Left renal cortex interstitium (tissue), 4 donors: ENCODE measurements around the gene XRCC1. TPM values are rescaled to one million over a fixed set of nuclear protein-coding genes. Genes with fewer than 3 reads are reported as not detected.

Source experiments
- DNase-seq, 4 donors: peaks; one replicate each; pipeline ENCODE4 v3.0.0-alpha.2; 2013; ENCODE audit warnings: low read depth in 4 of 4, low spot score in 2 of 4, missing footprints in 1 of 4
- polyA plus RNA-seq, 4 donors: library from polyadenylated mRNA; unstranded; fragments of 120-200 nt; gene quantifications; one replicate each; pipeline ENCODE4 v1.2.1, GENCODE V29; 2013; ENCODE audit not compliant: insufficient read length in 4 of 4

Gene XRCC1, protein sequence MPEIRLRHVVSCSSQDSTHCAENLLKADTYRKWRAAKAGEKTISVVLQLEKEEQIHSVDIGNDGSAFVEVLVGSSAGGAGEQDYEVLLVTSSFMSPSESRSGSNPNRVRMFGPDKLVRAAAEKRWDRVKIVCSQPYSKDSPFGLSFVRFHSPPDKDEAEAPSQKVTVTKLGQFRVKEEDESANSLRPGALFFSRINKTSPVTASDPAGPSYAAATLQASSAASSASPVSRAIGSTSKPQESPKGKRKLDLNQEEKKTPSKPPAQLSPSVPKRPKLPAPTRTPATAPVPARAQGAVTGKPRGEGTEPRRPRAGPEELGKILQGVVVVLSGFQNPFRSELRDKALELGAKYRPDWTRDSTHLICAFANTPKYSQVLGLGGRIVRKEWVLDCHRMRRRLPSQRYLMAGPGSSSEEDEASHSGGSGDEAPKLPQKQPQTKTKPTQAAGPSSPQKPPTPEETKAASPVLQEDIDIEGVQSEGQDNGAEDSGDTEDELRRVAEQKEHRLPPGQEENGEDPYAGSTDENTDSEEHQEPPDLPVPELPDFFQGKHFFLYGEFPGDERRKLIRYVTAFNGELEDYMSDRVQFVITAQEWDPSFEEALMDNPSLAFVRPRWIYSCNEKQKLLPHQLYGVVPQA
- polyA plus RNA-seq = 10 to 100 TPM; 61.7 to 75.0 (median 62.2) TPM

GRCh38 chr19:43575156-43575950 lies at the start of gene XRCC1, which contains the start of gene PINLYP:
XRCC1 (minus strand) TSS chr19:43575527; CDS start chr19:43575458, 69 bp downstream.
PINLYP (plus strand) TSS chr19:43575801; CDS start chr19:43577192, 1,391 bp downstream.
- peak; percentile 93 to 99 (median 98) for DNase-seq

- DNase-seq = no peak
Measured at GRCh38 chr19:43624933-43625332, 49.6 kb upstream of the XRCC1 start.

GRCh38 chr19:43623889-43624670 lies 48.8 kb upstream of the XRCC1 start:
- DNase-seq = no peak

GRCh38 chr19:43622956-43623355 lies 47.6 kb upstream of the XRCC1 start:
- no peak for DNase-seq

DNA sequence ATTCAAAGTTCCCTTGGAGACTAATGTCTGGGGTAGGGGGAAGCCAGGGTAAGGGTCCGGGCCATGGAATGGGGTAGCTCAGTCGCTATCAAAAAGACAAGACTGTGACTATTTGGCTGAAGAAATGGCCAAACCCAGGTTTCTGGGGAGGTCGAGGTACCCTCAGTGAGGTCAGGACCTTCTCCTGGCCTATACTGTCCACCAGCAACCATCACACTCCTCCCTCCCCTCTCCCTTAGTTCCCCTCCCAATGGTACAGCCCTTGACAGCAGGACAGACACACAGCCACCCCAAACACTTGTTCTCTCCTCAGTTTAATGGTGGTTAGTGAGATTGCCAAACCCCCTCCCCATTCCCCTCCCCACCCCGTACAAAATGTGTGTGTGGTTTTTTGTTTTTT lies 46.7 kb upstream of the XRCC1 start:
- no peak for DNase-seq

GRCh38 chr19:43620061-43621001 lies 45.0 kb upstream of the XRCC1 start:
- DNase-seq = no peak

DNA sequence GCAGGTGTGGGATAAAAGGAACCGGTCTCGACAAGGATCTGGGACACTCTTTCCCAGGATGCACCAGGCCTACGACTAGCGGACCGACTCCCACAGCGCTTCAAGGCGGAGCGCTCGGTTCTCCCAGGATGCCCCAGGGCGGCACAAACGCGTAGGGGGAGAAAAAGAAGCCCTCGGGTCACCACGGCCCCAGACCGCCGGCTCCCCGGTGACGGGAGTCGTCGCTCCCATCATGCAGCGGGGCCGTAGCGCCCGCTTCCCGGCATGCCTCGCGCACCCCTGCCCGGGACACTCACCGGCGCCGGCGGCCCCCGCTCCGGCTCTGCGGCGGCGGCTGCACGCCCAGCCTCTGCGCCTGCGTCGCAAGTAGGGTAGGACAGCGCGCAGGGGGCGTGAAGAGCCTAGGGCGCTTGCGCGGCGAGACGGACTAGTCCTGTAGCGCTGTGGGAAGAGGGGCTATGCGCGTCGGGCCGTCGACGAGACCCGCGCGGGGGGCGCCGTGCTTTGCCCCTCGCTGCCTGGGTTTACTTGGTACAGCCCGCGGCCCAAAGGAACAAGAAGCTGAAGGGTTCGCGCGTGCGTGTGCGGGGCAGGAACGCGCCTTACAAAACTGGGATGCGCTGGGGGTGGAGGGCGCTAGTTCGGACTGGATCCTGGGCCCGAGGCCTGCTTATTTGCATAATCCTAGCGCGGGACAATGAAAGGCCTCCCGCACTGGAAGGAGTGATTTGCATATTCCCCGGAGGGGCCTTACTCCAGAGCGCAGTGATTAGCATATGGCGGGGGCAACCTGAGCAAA lies 44.1 kb upstream of the XRCC1 start, which contains the start of gene ZNF428:
Gene ZNF428, minus strand, starts transcription at position 368 of the 799 bp plus-strand sequence. CDS start 5,325 bp downstream, outside the sequence.
- DNase-seq = peak in 3 of 4 donors; percentile 84 to 86 (median 84)

DNA sequence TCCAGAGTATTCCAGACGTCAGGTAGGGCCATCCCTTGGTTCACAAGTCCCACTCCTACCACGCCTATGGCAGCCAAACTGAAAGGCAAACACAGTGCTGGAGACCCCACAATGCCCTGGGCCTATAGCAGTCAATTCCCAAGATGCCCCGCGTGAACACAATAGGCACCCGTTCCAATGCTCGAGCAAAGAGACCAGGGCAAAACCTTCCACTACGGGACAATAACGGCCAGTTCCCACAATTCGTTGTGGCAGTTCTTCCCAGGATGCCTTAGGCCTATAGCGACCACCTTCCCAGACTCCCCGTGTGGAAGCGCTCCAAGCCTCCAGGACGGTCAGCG lies 43.6 kb upstream of the XRCC1 start:
- DNase-seq = peak in 1 of 4 donors; percentile 31

DNA sequence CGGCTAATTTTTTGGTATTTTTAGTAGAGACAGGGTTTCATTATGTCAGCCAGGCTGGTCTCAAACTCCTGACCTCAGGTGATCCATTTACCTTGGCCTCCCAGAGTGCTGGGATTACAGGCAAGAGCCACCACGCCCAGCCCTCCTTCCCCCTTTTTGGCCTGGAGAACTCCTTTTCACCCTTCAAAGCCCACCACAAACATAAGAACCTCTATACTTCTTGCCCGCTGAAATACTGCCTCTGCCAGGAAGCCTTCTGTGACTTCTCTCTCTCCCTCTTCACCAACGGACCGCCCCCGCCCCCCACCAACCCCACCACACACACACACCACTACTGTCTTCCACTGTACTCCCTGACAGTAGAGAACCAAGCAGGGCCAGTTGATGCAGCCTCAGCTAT lies 41.6 kb upstream of the XRCC1 start:
- no peak for DNase-seq

DNA sequence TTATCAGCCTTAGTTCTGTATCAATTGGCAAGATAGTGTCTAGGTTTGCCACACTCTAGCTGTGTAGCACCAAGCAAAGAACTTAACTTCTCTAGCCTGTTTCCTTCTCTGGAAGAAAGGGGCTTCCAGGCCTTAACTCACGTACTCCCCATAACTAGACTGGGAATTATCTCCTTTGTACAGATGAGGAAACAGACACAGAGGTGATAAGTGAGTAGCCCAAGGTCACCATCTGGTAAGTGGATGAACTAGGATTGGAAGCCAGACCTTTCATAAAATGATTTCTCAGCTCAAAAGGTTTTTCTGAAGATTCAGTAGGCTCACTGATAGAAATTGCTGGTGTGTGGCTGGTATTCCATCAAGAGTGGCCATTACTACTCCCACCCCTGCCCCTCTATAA lies 41.0 kb upstream of the XRCC1 start:
- DNase-seq = no peak

DNA sequence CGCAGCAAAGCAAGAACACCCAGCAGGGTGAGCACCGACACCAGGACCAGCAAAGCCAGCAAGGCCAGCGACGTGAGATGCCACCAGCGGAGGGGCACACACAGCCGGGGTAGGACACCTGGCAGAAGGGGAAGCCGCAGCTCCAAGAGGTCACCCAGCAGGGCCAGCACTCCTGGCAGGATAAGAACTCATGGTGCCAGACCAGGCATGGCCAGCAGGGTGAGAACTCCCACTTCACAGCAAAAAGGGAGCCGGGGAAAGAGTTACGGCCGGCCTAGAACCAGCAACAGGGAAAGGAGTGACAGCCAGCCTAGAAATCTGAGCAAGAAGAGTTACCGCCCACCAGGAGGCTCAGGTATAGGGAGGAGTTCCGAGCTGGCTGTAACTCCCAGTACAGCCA lies 37.0 kb upstream of the XRCC1 start:
- DNase-seq = no peak

DNA sequence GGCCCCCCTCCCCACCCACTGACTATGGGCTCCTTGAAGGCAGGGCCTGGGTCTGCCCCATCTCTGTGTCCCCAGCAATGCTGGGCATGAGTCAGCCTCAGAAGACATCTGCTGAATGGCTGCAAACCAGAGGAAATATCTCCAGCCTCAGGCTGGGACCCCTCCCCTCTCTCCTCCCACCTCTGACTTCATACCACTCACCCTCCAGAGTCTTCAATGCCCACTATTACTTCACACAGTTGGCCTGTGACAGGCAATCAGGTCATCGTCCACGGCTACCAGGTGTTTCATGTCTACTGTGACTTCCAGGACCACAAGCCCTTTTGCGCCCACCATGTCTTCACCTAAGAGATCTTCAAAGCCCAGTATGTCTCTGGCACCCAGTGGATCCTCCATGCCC lies 36.5 kb upstream of the XRCC1 start, which contains the start of gene SRRM5:
Gene SRRM5, plus strand, starts transcription at position 301 of the 400 bp plus-strand sequence. Its CDS starts 34 bp downstream, at position 335.
- no peak for DNase-seq

GRCh38 chr19:43610493-43610892 lies 35.2 kb upstream of the XRCC1 start:
- no peak for DNase-seq

- no peak for DNase-seq
Measured at GRCh38 chr19:43609872-43610271, 34.5 kb upstream of the XRCC1 start.

- DNase-seq = no peak
Measured at GRCh38 chr19:43607238-43608205, 32.2 kb upstream of the XRCC1 start.

- no peak for DNase-seq
Measured at GRCh38 chr19:43606569-43607229, 31.4 kb upstream of the XRCC1 start.
